Sigmoid colon (tissue), 4 donors: ENCODE results near the gene PPP2R2C.

Experiments used
- POLR2A ChIP-seq, 2 donors: fragments of 450-650 bp; IDR thresholded peaks; one replicate each; pipeline ENCODE4 v1.6.1; 2016; ENCODE audit warnings: antibody characterized with exemption in 2 of 2, mild to moderate bottlenecking in 2 of 2, moderate library complexity in 2 of 2
- POLR2AphosphoS5 ChIP-seq, 4 donors: sonication (generic); formaldehyde crosslinking; IDR thresholded peaks; one replicate each; pipeline ENCODE4 v1.6.1; 2017; ENCODE audit warnings: antibody characterized with exemption in 4 of 4
- TF ChIP-seq, protein P1 (sequence below), 4 experiments: fragments of 450-650 bp in 3 of 4; fragments of 200-600 bp in 1 of 4; IDR thresholded peaks; one replicate each; pipeline ENCODE4 v1.5.1; 2016 to 2019; ENCODE audit warnings: antibody characterized with exemption in 4 of 4, mild to moderate bottlenecking in 3 of 4, moderate library complexity in 2 of 4

DNA sequence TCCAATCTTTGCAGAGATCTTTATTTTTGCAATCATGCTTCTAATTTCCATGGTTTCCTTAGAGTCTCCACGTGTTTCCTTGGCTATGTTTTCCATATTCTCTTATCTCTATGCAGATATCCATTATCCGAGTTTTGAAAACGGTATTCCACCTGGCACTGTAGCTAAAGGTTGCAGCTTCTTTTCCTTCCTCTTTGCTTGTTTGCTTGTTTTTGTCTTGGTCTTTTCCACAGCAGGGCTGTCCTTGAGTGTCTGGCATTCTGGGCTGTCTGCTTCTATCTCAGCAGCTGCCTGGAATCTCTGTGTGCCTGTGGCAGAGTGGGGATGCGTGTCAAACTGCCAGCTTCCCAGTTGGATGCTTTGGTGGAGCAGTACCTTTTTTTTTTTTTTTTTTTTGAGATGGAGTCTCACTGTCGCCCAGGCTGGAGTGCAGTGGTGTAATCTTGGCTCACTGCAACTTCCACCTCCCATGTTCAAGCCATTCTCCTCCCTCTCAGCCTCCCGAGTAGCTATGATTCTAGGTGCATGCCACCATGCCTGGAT is 155.9 kb downstream of the PPP2R2C start:
- TF ChIP-seq, protein P1, sequence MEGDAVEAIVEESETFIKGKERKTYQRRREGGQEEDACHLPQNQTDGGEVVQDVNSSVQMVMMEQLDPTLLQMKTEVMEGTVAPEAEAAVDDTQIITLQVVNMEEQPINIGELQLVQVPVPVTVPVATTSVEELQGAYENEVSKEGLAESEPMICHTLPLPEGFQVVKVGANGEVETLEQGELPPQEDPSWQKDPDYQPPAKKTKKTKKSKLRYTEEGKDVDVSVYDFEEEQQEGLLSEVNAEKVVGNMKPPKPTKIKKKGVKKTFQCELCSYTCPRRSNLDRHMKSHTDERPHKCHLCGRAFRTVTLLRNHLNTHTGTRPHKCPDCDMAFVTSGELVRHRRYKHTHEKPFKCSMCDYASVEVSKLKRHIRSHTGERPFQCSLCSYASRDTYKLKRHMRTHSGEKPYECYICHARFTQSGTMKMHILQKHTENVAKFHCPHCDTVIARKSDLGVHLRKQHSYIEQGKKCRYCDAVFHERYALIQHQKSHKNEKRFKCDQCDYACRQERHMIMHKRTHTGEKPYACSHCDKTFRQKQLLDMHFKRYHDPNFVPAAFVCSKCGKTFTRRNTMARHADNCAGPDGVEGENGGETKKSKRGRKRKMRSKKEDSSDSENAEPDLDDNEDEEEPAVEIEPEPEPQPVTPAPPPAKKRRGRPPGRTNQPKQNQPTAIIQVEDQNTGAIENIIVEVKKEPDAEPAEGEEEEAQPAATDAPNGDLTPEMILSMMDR (IDR thresholded peaks at IDR 0.05), result no peak
- TF ChIP-seq POLR2A (IDR thresholded peaks at IDR 0.05) (no peak), POLR2AphosphoS5 (IDR thresholded peaks at IDR 0.05) (no peak)
